ENCODE results near the gene SORL1. TPM values are rescaled to one million over a fixed set of nuclear protein-coding genes. Genes with fewer than 3 reads are reported as not detected.

SORL1 gene
- total RNA-seq, 1 experiment from 2014 or later, result 68.3 TPM

DNA sequence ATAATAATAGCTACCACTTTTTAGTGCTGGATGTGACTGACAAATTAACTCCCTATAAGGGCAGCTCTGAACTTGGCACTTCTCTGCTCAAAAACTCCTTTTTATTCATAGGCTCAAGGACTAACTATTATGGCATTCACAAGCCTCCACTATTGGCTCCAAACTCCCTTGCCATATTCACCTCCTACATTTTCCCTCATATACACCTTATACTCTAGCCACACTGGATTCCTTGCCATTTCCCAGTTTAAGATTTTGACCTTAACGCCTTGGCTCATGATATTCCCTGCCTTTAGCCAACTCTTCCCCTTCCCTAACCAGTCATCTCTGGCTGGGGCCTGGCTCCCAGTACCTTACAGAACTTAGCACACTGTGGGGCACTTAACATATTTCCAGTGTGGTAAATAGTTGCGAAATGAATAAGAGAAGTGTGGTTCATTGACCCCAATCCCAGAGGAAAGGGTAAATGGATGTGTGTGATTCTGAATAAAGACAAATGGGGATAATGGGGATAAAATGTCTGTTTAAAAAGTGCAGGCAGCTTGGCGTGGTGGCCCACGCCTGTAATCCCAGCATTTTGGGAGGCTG lies 40.0 kb upstream of the SORL1 start:
- H2BK120ac ChIP-seq (ENCODE audit: low read depth, low read length, poor library complexity, severe bottlenecking), result no peak overlapping the region
- no peak overlapping the region for H2AFZ ChIP-seq (ENCODE audit: low read length)
- no peaks in the 10 kb centered on the region for H3K9me3 ChIP-seq (ENCODE audit: control insufficient read depth, low read depth, low read length)
- Mint-ChIP-seq H3K4me1 (peaks cover 25 to 26% of the 10 kb centered on the region in 2 experiments), H3K36me3 (ENCODE audit: insufficient read depth in 1 of 3, low read depth in 3 of 3) (no peaks in the 10 kb centered on the region; a peak in 1 of 7 replicates), H3K4me3 (no peak overlapping the region), H3K27me3 (ENCODE audit: low read depth) (no peaks in the 10 kb centered on the region), H3K9me3 (no peaks in the 10 kb centered on the region; a peak in 2 of 5 replicates), H3K27ac (no peak overlapping the region)
- H3K4me2 ChIP-seq (ENCODE audit: insufficient read depth, insufficient read length, low read length), result no peak overlapping the region
- H2BK15ac ChIP-seq (ENCODE audit: low read depth, low read length), result no peak overlapping the region
- H4K91ac ChIP-seq (ENCODE audit: insufficient read length, low read depth, low read length), result no peak overlapping the region
- no peak overlapping the region for H2AK5ac ChIP-seq (ENCODE audit: insufficient read length, low read length)
- no peak overlapping the region for H4K5ac ChIP-seq (ENCODE audit: insufficient read length, low read depth, low read length)
- no peak overlapping the region for H3K18ac ChIP-seq (ENCODE audit: insufficient read length, low read depth, low read length)
- H3K79me2 ChIP-seq (ENCODE audit: insufficient read depth, low read length), result no peaks in the 10 kb centered on the region
- H3T11ph ChIP-seq (ENCODE audit: low read length), result no peak overlapping the region
- no peak overlapping the region for H3K9ac ChIP-seq (ENCODE audit: extremely low read depth, insufficient read length, low read length)
- no peak for DNase-seq
- H3K23me2 ChIP-seq (ENCODE audit: insufficient read length, low read depth, low read length, poor library complexity, severe bottlenecking), result no peaks in the 10 kb centered on the region
- H3K14ac ChIP-seq (ENCODE audit: insufficient read depth, low read length), result no peak overlapping the region
- H3K4me1 ChIP-seq (ENCODE audit: insufficient read depth, low read length), result peaks cover 2% of the 10 kb centered on the region; the same call in 1 of the 2 replicates
- H2BK12ac ChIP-seq (ENCODE audit: insufficient read length, low read depth, low read length), result no peak overlapping the region
- H3K27ac ChIP-seq (ENCODE audit: insufficient read length, low read depth, low read length), result no peak overlapping the region
- no peaks in the 10 kb centered on the region for H4K20me1 ChIP-seq (ENCODE audit: control insufficient read depth, insufficient read depth, insufficient read length)
- H3K4ac ChIP-seq (ENCODE audit: low read depth, low read length), result no peak overlapping the region
- no peak overlapping the region for H4K8ac ChIP-seq (replicated peaks; ENCODE audit: insufficient read length, low read depth, low read length)
- no peak overlapping the region for H3K56ac ChIP-seq (ENCODE audit: insufficient read length, low read depth, low read length)
- H3K79me1 ChIP-seq (ENCODE audit: insufficient read depth, low read depth, low read length, poor library complexity, severe bottlenecking), result no peaks in the 10 kb centered on the region
- TF ChIP-seq, protein P1, sequence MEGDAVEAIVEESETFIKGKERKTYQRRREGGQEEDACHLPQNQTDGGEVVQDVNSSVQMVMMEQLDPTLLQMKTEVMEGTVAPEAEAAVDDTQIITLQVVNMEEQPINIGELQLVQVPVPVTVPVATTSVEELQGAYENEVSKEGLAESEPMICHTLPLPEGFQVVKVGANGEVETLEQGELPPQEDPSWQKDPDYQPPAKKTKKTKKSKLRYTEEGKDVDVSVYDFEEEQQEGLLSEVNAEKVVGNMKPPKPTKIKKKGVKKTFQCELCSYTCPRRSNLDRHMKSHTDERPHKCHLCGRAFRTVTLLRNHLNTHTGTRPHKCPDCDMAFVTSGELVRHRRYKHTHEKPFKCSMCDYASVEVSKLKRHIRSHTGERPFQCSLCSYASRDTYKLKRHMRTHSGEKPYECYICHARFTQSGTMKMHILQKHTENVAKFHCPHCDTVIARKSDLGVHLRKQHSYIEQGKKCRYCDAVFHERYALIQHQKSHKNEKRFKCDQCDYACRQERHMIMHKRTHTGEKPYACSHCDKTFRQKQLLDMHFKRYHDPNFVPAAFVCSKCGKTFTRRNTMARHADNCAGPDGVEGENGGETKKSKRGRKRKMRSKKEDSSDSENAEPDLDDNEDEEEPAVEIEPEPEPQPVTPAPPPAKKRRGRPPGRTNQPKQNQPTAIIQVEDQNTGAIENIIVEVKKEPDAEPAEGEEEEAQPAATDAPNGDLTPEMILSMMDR (conservative IDR thresholded peaks at IDR 0.05), result no peak
- H2BK5ac ChIP-seq (ENCODE audit: insufficient read length, low read length), result no peak overlapping the region
- no peak overlapping the region for H3K23ac ChIP-seq (ENCODE audit: insufficient read length, low read depth, low read length)
- no peak overlapping the region for H2BK20ac ChIP-seq (ENCODE audit: low read depth, low read length, poor library complexity, severe bottlenecking)
- no peaks in the 10 kb centered on the region for H3K27me3 ChIP-seq (ENCODE audit: insufficient read depth, low read length)
- WGBS (ENCODE audit: extremely low coverage, insufficient read length, low lambda C conversion rate), result no CpG with 5 or more reads among the region's 4 CpGs

Measured in H9 (cell line).